Limb (tissue), 2 donors: ENCODE measurements around the gene SESN1.

Source experiments
- DNase-seq, 2 donors: peaks; one replicate each; pipeline ENCODE4 v3.0.0-alpha.2; 2016; ENCODE audit errors: extremely low spot score in 2 of 2

SESN1 gene

DNA sequence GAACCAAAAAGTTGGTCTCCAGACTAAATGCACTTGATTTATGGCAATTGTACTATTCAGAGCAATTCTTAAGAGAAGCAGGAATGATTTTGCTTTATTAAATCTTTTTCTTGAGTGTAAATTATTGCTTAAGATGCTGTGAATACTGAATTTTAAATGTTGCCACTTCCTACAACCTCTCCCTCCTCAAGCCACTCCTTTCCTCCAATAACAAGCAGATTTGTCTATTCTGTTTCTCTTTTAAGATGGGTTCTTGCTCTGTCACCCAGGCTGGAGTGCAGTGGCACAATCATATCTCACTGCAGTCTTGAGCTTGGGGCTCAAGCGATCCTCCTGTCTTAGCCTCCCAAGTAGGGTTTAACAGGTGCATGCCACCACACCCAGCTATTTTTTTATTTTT, 65.3 kb downstream of the SESN1 start:
- no peak for DNase-seq

DNA sequence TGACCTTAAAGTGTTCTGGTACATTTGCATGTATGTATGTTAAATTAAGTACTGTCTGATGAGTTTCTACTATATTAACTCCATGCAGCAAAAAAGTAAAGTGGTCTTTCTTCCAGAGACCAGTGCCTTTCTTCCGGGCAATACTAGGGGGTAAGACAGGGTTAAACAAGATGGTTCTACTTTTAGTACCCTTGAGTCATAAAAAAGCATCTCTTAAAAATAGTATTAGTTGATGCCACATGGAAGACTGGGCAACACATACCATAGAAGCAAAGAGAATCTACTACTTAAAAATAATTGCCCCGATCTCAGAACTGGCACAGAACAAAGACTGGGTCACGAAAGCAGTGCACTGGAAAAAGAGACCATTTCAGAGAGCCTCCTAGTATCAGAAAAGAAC, 66.2 kb downstream of the SESN1 start:
- DNase-seq: no peak

DNA sequence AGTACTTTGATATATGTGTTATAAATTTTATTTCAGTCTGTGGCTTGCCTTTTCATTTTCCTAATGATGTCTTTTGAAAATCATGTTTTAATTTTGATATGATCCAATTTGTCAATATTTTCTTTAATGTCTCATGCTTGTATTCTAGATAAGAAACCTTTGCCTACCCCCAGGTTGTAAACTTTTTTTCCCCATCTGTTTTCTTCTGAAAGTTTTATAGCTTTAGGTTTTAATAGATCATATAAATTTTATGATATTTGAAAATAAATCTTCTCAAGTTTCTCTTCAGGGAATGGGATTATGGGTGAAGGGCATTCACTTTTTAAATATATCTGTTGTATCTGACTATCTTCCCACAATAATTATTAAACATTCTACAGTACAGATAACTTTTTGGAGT, 66.7 kb downstream of the SESN1 start:
- no peak for DNase-seq

DNA sequence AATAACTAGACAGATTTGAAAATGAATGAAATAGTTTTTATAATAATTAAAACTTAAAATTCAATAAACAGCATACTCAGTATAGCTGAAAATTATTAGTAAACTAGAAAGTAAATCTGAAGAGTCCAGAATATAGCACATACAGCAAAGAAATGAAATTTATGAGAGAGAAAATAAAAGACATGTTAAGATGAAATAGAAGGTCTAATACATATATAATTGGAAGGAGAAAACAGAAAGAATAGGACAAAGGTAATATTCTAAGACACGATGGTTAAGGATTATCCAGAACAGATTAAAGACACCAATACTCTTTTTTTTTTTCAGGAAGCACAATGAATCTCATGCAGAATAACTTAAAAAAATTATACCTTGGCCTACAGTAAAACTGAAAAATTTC, 69.0 kb downstream of the SESN1 start:
- DNase-seq: no peak

DNA sequence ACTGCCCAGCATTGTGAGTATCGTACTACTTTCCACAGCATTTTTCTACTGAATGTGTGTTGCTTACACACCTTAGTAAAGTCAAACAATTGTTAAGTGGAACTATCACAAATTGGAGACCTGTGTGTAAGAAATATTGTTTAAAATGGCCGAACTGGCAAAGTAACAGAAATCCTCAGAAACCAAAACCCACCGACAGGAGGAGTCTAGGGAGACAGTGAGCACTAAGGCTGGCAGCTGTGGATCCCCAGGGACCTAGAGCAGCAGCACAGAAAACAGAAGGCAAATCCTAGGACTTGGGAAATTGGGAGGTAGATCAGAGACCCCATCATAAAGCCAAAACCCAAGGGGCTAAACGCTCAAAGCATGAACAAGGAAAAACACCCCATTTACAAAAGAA, 69.9 kb downstream of the SESN1 start:
- DNase-seq: no peak

DNA sequence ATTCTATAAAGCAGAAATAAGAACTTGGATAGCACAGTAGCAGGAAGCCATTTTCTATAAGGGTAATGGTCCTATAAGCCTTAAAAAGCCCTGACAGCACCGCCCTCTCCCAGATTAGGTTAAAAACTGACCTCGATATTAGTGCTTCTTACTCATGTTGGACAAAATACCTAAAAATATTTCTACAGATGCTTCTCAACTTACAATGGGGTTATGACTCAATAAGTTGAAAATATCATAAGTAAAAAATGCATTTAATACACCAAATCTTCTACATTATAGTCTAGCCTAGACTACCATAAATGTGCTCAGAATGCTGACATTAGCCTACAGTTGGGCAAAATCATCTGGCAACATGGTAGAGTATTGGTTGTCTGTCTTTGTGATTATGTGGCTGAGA, 70.3 kb downstream of the SESN1 start:
- DNase-seq: no peak

DNA sequence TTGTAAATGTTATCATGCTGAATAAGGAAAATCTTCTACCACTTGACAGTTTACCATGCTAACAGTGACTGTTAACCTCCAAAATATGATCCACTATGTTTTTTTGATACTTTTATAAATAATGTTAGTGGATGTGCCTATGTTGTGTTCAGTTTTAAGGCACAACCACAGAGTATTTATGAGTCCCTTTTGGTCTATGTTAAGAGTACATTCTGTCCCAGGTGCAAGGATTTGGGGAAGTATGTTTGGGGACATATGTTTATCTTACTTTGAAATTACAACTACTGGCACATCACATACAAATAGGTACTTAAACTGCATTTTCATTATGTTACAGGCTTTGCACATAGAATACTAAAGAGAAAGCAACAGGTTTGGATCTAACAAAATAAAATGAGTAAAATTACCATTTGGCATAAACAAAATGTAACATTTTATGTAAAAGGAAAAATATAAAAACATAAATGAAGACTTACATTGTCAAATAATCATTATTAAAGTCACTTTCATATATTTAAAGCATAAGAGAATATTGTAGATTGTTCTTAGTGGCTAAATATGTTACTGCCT, 71.2 kb downstream of the SESN1 start:
- DNase-seq: no peak

DNA sequence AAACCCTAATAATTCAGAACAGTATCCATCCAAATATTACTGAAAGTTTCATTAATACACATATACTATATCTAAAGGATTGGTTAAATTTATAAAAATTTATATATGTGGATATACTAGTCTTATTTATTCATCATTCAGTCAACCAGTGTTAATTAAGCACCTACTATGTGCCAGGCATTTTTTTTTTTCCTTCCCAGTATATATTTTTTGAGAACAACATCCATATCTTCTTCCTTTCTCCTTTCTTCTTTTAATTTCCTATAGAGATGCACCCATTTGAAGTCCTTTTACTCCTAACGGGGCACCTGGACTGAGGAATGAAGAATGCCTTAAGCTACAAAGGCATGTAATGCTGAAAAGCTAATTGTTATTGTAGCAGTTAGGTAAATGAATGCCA, 72.8 kb downstream of the SESN1 start:
- DNase-seq: no peak

DNA sequence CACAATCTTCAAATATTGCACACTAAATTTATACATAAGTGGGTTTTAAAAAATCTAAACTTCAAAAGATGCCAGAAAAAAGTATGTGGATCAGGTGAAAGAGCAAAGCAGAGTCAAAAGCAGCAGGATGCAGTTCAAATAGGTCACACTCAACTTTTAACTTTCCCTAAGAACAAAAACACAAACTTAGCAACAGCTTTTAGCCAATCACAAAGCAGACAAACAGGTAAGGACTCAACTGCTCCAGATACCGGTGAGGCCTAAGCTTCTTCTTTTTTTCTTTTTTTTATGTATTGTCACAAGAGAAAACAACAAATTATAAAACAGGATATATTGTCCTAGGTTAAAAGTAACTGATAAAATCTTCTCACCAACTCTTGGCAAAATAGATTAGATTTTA, 74.7 kb downstream of the SESN1 start:
- no peak for DNase-seq

DNA sequence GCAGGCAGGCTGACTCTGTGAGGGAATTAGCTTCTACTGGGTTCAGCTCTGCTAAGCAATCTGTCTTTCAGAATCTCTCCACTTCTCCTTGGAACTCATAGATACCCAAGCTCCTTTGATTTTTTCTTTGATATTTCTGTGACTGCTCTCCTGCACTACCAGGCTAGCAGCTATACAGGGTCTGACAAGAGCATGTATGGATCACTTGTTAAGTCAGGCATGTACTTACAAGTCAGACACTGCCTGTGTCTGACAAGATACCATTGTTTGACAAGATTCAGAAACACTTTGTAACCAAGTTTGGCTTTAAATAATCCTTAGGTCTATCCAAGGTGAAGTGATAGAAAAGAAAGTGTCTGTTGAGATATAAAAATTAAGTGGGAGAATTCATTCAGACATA, 79.5 kb downstream of the SESN1 start:
- DNase-seq: no peak

DNA sequence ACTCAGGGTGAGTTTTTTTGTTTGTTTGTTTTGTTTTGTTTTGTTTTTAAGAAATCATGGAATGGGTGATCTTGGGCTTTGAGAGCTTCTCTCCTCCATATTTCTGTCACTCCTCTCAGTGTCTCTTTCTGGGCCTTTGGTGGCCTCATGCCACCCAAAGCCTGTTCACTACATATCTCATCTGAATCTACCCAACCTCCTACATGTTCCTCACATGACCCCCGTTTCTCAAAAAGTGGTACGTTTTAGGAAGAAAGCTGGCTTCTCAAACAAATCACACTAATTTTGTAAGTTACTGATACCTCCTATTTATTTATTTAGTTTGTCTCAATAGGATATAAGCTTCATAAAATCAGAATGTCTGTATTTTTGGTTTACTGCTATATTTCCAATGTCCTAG, 80.0 kb downstream of the SESN1 start:
- no peak for DNase-seq

DNA sequence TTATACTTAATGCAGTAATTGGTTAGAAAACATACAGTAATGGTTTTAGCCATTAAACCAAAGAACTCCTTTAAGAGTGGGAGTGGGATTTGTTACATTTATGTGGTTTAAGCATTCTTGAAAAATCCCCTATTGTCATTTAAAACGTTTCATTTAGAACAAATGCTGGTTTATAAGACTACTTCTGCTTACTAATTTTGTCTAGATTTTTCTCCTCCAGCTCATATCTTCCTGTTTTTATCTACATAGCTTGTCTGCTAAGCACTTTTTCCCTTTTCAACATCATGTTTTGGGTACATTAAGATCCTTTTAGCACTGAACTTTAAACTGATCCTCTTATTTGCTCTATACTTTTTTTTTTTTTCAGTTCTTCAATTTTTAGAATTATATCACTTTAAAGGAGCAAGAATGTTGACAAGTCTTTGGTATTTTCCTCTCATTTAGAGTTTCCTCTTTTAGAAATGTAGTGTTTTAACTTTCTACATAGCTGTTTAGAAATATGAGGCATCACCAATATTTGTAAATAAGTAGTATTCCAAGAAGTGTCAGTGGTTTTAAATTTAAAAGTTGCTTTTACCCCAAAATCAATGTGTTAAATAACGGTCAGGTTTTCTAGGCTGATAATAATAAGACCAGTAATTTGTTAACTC, 80.9 kb downstream of the SESN1 start:
- DNase-seq: no peak

DNA sequence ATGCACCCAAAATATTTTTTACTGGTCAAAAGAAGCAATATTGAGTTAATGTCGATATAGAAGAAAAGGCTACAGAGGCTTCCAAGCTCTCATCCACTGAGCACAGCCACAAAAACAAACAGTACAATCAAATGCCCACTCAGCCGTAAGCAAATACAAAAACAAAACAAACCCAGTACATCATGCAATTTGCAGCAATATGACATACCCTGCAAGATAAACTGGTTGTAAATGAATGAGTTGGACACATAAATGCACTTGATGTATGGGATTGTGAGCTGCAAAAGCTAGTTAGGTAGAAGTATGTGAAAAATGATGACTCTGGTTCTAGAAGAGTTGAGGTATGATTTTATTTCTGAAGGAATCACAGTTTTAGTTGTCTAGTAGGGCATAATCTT, 83.9 kb downstream of the SESN1 start:
- DNase-seq: no peak

DNA sequence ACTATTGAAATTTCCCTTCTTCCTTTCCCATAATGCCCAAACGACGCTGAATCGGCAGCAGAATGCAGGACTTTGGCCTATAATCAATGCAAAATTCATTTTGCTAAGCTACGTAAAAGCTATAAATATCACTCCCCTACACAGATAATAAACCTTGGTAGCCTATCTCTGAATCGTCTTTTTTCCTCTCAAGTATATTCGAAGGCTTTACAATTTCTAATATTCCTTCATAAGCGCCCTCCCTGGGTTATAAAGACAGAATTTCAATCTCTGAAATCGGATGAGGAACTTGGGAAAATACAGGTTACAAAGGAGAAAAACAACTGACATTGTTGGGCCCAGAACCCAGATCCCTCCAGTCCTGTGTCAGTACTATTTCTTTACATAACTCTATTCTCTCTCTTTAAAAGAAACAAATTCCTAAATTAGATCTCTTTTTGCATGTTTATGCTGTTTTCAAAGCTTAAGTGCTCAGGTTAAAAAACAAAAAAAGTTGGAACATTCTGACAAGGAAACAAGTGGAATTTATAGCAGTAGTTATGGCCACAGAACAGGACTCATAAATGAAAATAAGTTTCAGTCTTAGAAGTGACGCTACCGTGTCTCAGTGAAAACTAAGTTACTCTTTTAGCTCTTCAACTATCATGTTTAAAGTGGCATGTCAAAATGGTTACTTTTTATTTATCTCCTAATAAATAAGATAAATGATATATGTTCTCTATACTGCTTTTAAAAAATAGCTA, 84.5 kb downstream of the SESN1 start:
- DNase-seq: no peak

DNA sequence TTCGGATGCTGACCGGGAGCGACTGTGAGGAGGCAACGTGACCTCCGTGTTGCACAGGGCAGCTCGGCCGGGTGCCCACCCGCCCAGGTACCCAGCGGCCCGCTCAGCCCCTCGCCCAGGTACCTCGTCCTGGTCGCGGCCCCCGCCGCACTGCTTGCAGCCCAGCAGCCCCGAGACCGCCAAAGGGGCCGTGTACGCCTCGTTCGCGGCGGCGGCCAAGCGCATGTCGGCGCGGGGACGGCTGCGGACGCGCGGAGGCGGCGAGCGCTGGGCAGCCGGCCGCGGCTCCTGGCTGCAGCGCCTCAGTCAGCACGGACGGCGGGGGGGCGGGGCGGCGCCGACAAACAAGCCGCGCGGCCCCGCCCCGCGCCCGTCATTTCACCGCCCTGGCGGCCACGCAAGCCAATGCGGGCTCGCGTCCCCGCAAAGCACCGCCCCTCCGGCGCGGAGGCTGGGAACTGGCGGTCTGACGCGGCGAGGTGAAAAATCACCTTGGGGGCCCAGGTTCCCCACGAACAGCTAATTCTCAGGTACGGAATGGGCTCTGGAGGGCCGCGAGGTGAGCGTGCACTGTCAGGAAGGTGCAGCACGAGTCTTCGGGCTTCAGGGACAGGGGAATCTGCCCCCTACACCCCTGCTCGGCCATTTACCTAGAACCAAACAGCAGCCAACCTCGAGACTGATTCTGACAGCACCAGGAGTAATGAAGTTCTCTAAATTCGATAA, 85.2 kb downstream of the SESN1 start:
- peak; percentile 91 to 94 for DNase-seq

DNA sequence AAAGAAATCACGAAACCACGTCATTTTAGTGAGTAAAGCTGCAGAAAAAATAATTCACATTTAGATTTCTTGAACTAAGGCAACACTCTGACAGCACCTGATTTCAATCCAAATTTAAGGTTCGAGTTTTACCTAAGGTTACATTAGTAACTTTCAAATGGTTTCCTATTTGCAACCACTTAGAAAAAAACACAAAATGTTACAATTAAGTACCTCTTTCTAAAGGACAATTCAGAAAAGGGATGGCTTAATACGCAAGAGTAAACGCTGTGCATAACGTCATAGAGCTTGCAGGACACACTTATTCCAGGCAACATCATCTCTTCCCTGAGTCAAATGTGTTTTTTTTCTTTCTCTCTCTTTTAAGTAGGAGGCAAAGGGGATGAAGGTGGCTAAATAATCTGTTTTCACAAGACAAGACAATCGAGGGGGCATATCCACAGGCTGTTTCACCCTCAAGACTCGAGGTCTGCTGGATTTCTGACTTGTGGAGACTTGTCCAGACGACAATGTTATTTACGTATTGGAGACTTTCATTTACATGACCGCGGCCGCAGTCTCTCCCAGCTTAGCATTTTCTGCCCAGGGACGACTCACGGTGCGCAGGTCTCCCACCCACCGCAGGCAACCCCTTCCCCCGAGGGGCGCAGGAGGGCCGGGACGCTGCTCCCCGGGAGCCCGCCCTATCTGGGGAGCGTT, 86.0 kb downstream of the SESN1 start:
- peak in 1 of 2 donors; percentile 14 for DNase-seq

DNA sequence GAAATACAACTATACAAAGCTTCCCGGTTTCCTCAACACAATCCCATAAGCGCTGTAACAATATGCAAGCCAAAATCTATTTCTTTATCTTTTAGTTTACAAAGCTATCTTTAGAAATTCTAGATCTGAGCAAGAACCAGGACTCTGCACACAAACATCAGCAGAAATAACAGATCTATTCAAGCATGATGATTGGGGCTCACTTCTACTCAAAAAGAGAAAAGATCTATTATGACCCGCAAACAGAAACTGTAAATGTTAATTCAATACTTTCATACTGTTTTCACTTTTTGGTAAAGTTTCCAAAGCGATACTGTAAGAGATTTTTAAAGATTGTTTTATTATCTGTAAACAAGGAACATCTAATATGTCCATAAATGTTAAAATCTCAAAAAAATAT, 86.6 kb downstream of the SESN1 start:
- no peak for DNase-seq

DNA sequence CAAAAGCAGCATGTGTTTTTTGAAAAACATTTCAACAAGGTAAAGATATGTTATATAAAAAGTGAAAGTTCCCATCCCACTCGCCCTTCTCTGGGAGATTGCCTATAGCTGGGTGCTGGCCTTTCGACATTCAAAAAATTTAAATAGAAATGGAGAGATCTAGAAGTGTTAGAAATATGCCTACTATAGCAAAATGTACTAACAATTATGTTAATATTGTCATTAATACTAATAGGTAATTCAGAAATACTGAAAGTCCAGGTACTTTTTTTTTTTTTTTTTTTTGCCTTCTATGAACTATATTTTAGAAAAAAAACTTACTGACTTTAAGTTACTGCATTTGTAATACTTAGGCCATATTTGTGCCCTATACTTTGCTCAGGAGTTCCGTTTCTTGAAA, 87.1 kb downstream of the SESN1 start:
- DNase-seq: no peak

DNA sequence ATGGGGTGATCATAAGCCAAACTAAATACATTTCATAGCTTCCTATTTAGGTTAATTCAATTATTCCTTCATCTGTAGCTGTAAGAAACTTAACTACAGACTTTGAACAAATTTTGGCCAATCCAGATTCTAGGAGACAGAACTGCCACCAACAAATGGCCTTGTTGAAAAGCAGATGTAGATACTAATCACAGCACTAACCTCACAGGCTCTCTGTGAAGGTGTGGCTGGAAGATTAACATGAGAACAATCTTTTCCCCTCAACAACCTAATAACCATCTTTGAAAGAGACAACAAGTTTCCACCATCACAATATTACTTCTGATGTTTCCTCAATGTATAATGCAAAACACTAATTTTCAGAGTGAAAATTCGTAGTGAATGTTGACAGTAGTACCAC, 87.8 kb downstream of the SESN1 start:
- no peak for DNase-seq

DNA sequence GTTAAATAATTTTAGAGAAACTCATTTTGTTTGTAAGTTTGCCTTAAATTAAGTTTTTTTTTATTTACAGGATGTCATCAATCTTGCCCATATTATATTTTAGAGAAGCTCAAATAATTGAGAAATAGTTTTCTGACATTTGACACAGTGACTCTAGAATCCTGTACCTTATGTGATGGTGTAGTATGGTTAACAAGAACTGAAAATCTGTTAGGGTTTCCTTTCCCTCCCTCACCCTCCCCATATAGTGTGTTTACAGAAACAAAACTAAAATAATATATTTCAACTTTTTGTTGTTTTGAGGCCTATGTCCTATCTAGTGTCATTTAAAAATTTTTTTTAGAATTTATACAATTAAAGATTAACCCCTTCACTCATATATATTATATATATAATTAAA, 91.8 kb downstream of the SESN1 start:
- DNase-seq: no peak

DNA sequence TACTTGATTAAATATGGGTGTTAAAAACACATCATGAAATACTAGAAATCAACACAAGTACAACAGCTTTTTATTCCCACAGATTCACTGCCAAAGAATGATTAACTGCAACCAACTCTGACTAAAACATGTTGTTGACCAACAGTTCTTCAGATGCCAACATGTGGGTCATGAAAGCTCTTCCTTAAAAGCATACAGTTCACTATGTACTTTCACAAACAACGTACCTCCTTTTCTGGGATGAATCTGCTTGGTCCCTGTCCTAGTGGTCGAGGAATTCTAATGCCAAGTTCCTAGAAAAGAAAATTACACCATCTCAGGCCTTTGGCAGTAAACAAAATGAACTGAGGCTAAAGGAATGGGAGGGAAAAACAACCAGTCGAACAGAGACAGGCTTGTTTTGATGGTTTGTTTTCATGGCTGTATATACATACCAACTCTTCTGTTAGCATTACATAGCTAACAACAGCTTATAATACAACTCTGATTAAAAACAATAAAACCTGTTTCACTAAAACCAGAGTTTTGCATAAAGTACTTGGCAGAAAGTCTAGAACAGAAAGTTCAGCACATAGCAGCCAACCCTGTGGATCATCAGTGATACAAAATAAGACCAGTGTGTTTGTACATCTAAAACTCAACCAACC, 92.5 kb downstream of the SESN1 start:
- DNase-seq: no peak
